CD4-positive, alpha-beta memory T cell (primary cell): ENCODE measurements around the gene SERPINB1. TPM values are rescaled to one million over a fixed set of nuclear protein-coding genes. Genes with fewer than 3 reads are reported as not detected.
"Not testable (repeated sequence)": the region's sequence is repeated elsewhere in the genome, so short reads cannot be mapped to it uniquely, and the experiment has no call there.

Experiments used
- CTCF ChIA-PET: fragments of 350-600 bp; sonication (Branson Sonifier 250); formaldehyde crosslinking; loops from one replicate; lab custom pipeline; 2021; ENCODE audit warnings: inconsistent platforms; ENCODE audit not compliant: partially characterized antibody; lab: Charles Lee
- POLR2A ChIA-PET: fragments of 350-600 bp; sonication (Branson Sonifier 250); formaldehyde crosslinking; loops from one replicate; lab custom pipeline; 2021; ENCODE audit not compliant: partially characterized antibody; lab: Charles Lee
- DNase-seq, 5 donors: peaks; one replicate each; pipeline versions ENCODE4 v3.0.0 to v3.0.0-alpha.2; 2020 to 2022; ENCODE audit warnings: mixed read lengths in 1 of 5
- H3K27ac ChIP-seq: one replicate; pipeline ENCODE4 v1.7.0; 2013; ENCODE audit warnings: low read depth, low read length
- H3K27me3 ChIP-seq: 2 replicates; pipeline ENCODE4 v1.7.0; 2013; ENCODE audit warnings: mild to moderate bottlenecking, low read length, moderate library complexity; ENCODE audit not compliant: insufficient read depth
- H3K36me3 ChIP-seq: 2 replicates; pipeline ENCODE4 v1.7.0; 2013; ENCODE audit warnings: mild to moderate bottlenecking, low read length, moderate library complexity; ENCODE audit not compliant: insufficient read depth
- H3K4me1 ChIP-seq: 2 replicates; pipeline ENCODE4 v1.7.0; 2013; ENCODE audit warnings: mild to moderate bottlenecking, low read length, moderate library complexity; ENCODE audit not compliant: insufficient read depth
- H3K4me3 ChIP-seq, 2 donors: one replicate each; pipeline ENCODE4 v1.7.0; 2013; ENCODE audit warnings: low read length in 2 of 2, mild to moderate bottlenecking in 1 of 2
- H3K9me3 ChIP-seq, 2 donors: one replicate each; pipeline ENCODE4 v1.7.0; 2013; ENCODE audit warnings: low read length in 2 of 2, control low read depth in 1 of 2; ENCODE audit not compliant: control insufficient read depth in 1 of 2
- H3K27ac Mint-ChIP-seq, 7 donors: one replicate each; pipeline ENCODE4 v1.8.0; 2020 to 2021; ENCODE audit warnings: mixed read lengths in 7 of 7, mild to moderate bottlenecking in 6 of 7, inconsistent platforms in 3 of 7, moderate library complexity in 3 of 7
- H3K27me3 Mint-ChIP-seq, 2 donors: one replicate each; pipeline ENCODE4 v1.8.0; 2020 to 2021; ENCODE audit warnings: mixed read lengths in 2 of 2
- H3K36me3 Mint-ChIP-seq, 2 donors: one replicate each; pipeline ENCODE4 v1.8.0; 2020 to 2021; ENCODE audit warnings: mixed read lengths in 2 of 2, inconsistent platforms in 1 of 2, mild to moderate bottlenecking in 1 of 2
- H3K4me1 Mint-ChIP-seq, 4 donors: one replicate each; pipeline ENCODE4 v1.8.0; 2020 to 2021; ENCODE audit warnings: mixed read lengths in 4 of 4, mild to moderate bottlenecking in 1 of 4
- H3K4me3 Mint-ChIP-seq, 8 donors: one replicate each; pipeline ENCODE4 v1.8.0; 2020 to 2021; ENCODE audit warnings: mixed read lengths in 8 of 8, mild to moderate bottlenecking in 7 of 8, moderate library complexity in 6 of 8, inconsistent platforms in 3 of 8
- H3K9me3 Mint-ChIP-seq, 8 donors: one replicate each; pipeline ENCODE4 v1.8.0; 2020 to 2021; ENCODE audit warnings: mixed read lengths in 8 of 8, mild to moderate bottlenecking in 5 of 8, inconsistent platforms in 3 of 8, moderate library complexity in 1 of 8
- intact Hi-C: fragments of 100-400 bp; cut with micrococcal nuclease; formaldehyde crosslinking; loops from one replicate; pipeline ENCODE4 v1.15.1; 2023
- polyA plus RNA-seq, 2 donors: library from polyadenylated mRNA; unstranded; fragments of 300-500 nt; fragmentation: Illumina TruSeq; gene quantifications; one replicate each; pipeline ENCODE4 v1.2.3, GENCODE V29; 2021
- total RNA-seq, 2 experiments: library from RNA; stranded (reverse); gene quantifications; one replicate each; pipeline ENCODE4 v1.2.3, GENCODE V29; 2021

The SERPINB1 gene
- total and polyA plus RNA-seq, 4 experiments from 2014 or later = 56.7 to 159 (median 92.2) TPM

- ChIA-PET CTCF (interaction anchor here (1.2 to 1.7 kb wide), 2 partner anchors 8 to 16 kb away, joined by 6 read pairs; no protein-coding TSS in a partner anchor), POLR2A (interaction anchor here (1.4 to 2.0 kb wide), 4 partner anchors 13 to 96 kb away, joined by 3 to 7 read pairs (median 6); partner anchors contain the start of genes SERPINB1 and WRNIP1)
- Mint-ChIP-seq H3K4me3 (peak overlapping the region in 6 of 8 donors; percentile 45 to 71 (median 68)), H3K36me3 (peaks cover 0 to 4% of the 10 kb centered on the region in 2 donors), H3K4me1 (peaks cover 52 to 89% (median 72%) of the 10 kb centered on the region in 4 donors), H3K27me3 (no peaks in the 10 kb centered on the region), H3K27ac (peak overlapping the region; percentile 82 to 100 (median 93)), H3K9me3 (no peaks in the 10 kb centered on the region)
- H3K4me3 ChIP-seq = no peak overlapping the region
- no peaks in the 10 kb centered on the region for H3K27me3 ChIP-seq
- peak overlapping the region; percentile 42 for H3K27ac ChIP-seq
- no peaks in the 10 kb centered on the region for H3K36me3 ChIP-seq
- no peaks in the 10 kb centered on the region for H3K9me3 ChIP-seq
- intact Hi-C loops = no loop called here
- peaks cover 59% of the 10 kb centered on the region for H3K4me1 ChIP-seq
- no peak for DNase-seq
Observed at GRCh38 chr6:2861822-2862164, 20.1 kb upstream of the SERPINB1 start.

GRCh38 chr6:2861060-2861821 lies 19.6 kb upstream of the SERPINB1 start:
- H3K27ac Mint-ChIP-seq = peak overlapping the region; percentile 82 to 100 (median 93)
- DNase-seq = peak in 3 of 5 donors; percentile 17 to 70 (median 26)
- intact Hi-C loops = no loop called here

DNA sequence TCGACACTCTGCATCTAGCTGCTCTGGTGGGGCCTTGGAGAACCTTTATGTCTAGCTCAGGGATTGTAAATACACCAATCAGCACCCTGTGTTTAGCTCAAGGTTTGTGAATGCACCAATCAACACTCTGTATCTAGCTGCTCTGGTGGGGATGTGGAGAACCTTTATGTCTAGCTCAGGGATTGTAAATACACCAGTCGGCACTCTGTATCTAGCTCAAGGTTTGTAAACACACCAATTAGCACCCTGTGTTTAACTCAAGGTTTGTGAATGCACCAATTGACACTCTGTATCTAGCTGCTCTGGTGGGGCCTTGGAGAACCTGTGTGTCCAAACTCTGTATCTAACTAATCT lies 19.0 kb upstream of the SERPINB1 start:
- Mint-ChIP-seq H3K4me3 (peak overlapping the region in 4 of 8 donors; percentile 2 to 71 (median 50)), H3K4me1 (peaks cover 53 to 89% (median 74%) of the 10 kb centered on the region in 4 donors), H3K27ac (peak overlapping the region; percentile 82 to 100 (median 93))
- H3K27me3 Mint-ChIP-seq, H3K9me3 Mint-ChIP-seq, H3K36me3 Mint-ChIP-seq, H3K36me3 ChIP-seq, H3K9me3 ChIP-seq, DNase-seq, H3K4me3 ChIP-seq, intact Hi-C loops, H3K27me3 ChIP-seq, H3K27ac ChIP-seq: not testable (repeated sequence)
- ChIA-PET POLR2A (interaction anchor here (0.7 to 2.0 kb wide), 6 partner anchors 12 to 95 kb away, joined by 3 to 7 read pairs (median 4); partner anchors contain the start of genes SERPINB1, SERPINB9 and WRNIP1), CTCF (interaction anchor here (1.1 to 1.3 kb wide), 2 partner anchors 15 to 51 kb away, joined by 5 read pairs; no protein-coding TSS in a partner anchor)
- peaks cover 70% of the 10 kb centered on the region for H3K4me1 ChIP-seq

More at GRCh38 chr6:2861060-2861821, 19.6 kb upstream of the SERPINB1 start:
- POLR2A ChIA-PET = interaction anchor here (0.7 to 2.0 kb wide), 6 partner anchors 12 to 96 kb away, joined by 3 to 7 read pairs (median 4); partner anchors contain the start of genes SERPINB1, SERPINB9 and WRNIP1
- H3K36me3 ChIP-seq = no peaks in the 10 kb centered on the region
- no peaks in the 10 kb centered on the region for H3K9me3 ChIP-seq
- H3K27me3 ChIP-seq = no peaks in the 10 kb centered on the region
- Mint-ChIP-seq H3K36me3 (peaks cover 0 to 4% of the 10 kb centered on the region in 2 donors), H3K4me3 (peak overlapping the region; percentile 3 to 71 (median 62)), H3K4me1 (peaks cover 56 to 89% (median 73%) of the 10 kb centered on the region in 4 donors), H3K27me3 (no peaks in the 10 kb centered on the region), H3K9me3 (no peaks in the 10 kb centered on the region)
- H3K27ac ChIP-seq = peak overlapping the region; percentile 42
- CTCF ChIA-PET = interaction anchor here (1.1 to 1.7 kb wide), 3 partner anchors 15 to 50 kb away, joined by 5 to 6 read pairs (median 5); no protein-coding TSS in a partner anchor
- peaks cover 64% of the 10 kb centered on the region for H3K4me1 ChIP-seq
- no peak overlapping the region for H3K4me3 ChIP-seq

DNA sequence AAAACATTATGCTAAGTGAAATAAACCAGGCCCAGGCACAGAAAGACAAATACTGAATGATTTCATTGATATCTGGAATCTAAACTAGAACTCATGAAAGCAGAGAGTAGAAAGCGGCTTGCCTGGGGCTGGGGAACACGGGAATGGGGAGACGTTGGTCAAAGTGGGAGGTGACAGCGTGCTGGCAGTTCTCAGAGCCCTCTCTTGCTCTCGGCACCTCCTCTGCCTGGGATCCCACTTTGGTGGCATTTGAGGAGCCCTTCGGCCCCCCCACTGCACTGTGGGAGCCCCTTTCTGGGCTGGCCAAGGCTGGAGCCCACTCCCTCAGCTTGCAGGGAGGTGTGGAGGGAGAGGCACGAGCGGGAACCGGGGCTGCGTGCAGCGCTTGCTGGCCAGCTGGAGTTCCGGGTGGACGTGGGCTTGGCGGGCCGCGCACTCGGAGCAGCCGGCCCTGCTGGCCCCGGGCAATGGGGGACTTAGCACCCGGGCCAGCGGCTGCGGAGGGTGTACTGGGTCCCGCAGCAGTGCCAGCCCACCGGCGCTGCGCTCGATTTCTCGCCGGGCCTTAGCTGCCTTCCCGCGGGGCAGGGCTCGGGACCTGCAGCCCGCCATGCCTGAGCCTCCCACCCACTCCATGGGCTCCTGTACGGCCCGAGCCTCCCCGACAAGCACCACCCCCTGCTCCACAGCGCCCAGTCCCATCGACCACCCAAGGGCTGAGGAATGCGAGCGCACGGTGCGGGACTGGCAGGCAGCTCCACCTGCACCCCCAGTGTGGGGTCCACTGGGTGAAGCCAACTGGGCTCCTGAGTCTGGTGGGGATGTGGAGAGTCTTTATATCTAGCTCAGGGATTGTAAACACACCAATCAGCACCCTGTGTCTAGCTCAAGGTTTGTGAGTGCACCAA lies 18.4 kb upstream of the SERPINB1 start:
- H3K27me3 ChIP-seq, DNase-seq, H3K36me3 Mint-ChIP-seq, H3K9me3 ChIP-seq, H3K4me3 ChIP-seq, H3K9me3 Mint-ChIP-seq, H3K36me3 ChIP-seq, H3K27me3 Mint-ChIP-seq: not testable (repeated sequence)
- CTCF ChIA-PET = interaction anchor here (1.1 to 6.6 kb wide), 3 partner anchors 14 to 51 kb away, joined by 5 to 68 read pairs (median 5); no protein-coding TSS in a partner anchor
- H3K4me1 Mint-ChIP-seq = peaks cover 57 to 91% (median 78%) of the 10 kb centered on the region in 4 donors
- peak overlapping the region in 6 of 8 donors; percentile 16 to 95 (median 86) for H3K4me3 Mint-ChIP-seq
- intact Hi-C loops = loop anchor here (1.0 kb wide), 1 partner anchor 9 kb away; no protein-coding TSS in a partner anchor
- peak overlapping the region; percentile 92 for H3K27ac ChIP-seq
- H3K4me1 ChIP-seq = peaks cover 76% of the 10 kb centered on the region
- H3K27ac Mint-ChIP-seq = peak overlapping the region; percentile 95 to 100 (median 100)
- POLR2A ChIA-PET = interaction anchor here (1.2 to 2.0 kb wide), 3 partner anchors 11 to 95 kb away, joined by 4 to 7 read pairs (median 6); partner anchors contain the start of gene WRNIP1

GRCh38 chr6:2859185-2859700 lies 17.6 kb upstream of the SERPINB1 start:
- Mint-ChIP-seq H3K9me3 (no peaks in the 10 kb centered on the region), H3K4me1 (peaks cover 65 to 96% (median 82%) of the 10 kb centered on the region in 4 donors), H3K27me3 (no peaks in the 10 kb centered on the region), H3K36me3 (peaks cover 0 to 4% of the 10 kb centered on the region in 2 donors), H3K4me3 (peak overlapping the region; percentile 80 to 95 (median 86)), H3K27ac (peak overlapping the region; percentile 95 to 100 (median 100))
- peak overlapping the region in 1 of 2 donors; percentile 51 for H3K4me3 ChIP-seq
- intact Hi-C loops = loop anchor here (1.0 kb wide), 1 partner anchor 10 kb away; no protein-coding TSS in a partner anchor
- H3K9me3 ChIP-seq = no peaks in the 10 kb centered on the region
- POLR2A ChIA-PET = interaction anchor here (0.6 to 5.5 kb wide), 16 partner anchors 12 to 206 kb away, joined by 3 to 91 read pairs (median 10); partner anchors contain the start of genes SERPINB1, SERPINB9 and WRNIP1
- H3K36me3 ChIP-seq = no peaks in the 10 kb centered on the region
- no peaks in the 10 kb centered on the region for H3K27me3 ChIP-seq
- CTCF ChIA-PET = interaction anchor here (1.0 to 6.6 kb wide), 7 partner anchors 12 to 73 kb away, joined by 3 to 68 read pairs (median 5); partner anchors contain the start of gene SERPINB1
- peaks cover 84% of the 10 kb centered on the region for H3K4me1 ChIP-seq
- peak in 4 of 5 donors; percentile 79 to 84 (median 80) for DNase-seq
- H3K27ac ChIP-seq = peak overlapping the region; percentile 92
